NCI-H187 treated with DMSO at 0.1 percent for 48 hours (cell line): Measurements from ENCODE around the gene SOCS3.

Experiments
- DNase-seq: peaks from one replicate; lab custom pipeline; 2025; lab: John Stamatoyannopoulos, UW

SOCS3 gene

DNA sequence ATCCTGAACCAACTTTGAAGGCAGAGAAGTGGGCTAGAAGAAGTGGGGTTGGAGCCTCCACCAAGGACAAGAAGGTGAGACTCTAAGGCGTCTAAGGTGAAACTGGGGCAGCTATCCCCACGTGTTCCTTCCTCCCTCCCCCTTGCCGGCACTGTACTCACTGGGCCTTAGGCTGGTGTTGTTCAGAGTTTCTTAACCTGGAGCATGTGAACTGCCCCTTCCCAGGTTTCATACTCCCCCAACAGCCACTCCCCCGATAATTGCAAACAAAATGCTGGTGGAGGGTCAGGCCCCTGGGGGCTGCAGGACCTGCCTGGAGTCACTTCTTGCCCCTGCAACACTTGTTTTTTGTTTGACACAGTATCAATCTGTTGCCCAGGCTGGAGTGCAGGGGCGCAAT lies 7.3 kb upstream of the SOCS3 start:
- DNase-seq: no peak

GRCh38 chr17:78366109-78366848 lies 6.4 kb upstream of the SOCS3 start:
- DNase-seq: no peak

GRCh38 chr17:78365561-78366108 lies 5.8 kb upstream of the SOCS3 start:
- DNase-seq: no peak

DNA sequence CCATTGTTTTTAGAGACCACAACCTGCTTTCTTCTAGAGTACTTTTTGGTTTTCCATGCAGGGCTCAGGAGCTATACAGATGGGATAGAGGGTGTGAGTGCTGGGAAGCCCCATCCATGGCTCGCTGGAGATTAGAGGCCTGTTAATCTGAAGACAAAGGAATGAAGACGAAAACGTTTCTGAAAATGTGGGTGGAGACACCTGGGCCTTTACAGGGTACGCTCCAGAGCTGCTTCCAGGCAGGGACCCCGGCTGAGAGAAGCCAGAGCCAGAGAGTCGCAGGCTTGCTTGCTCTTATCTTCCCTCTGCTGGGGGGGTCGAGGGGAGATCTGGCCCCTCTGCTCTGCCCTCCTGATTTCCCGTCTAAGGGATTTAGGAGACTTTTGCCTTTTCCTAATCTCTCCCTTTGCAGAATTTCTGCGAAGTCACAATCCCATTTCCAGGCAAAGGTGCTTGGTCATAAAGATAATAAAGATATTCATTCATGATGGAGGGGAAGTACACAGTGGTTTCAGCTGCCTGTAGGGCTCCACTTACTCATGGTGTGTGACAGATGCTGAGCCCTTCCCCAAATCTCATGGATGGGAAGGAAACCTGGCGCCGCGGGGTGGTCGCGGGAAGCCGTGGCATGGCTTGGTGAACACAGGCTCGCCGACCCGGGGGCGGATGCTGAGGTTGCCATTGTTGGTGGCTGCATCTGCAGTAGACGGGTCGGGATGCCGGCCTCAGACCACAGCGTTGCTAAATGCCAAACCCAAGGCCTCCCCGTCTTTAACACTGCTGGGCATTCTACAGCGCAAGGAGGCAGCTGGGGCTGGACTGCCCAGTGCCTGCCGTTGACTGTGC lies 4.8 kb upstream of the SOCS3 start:
- DNase-seq: no peak

DNA sequence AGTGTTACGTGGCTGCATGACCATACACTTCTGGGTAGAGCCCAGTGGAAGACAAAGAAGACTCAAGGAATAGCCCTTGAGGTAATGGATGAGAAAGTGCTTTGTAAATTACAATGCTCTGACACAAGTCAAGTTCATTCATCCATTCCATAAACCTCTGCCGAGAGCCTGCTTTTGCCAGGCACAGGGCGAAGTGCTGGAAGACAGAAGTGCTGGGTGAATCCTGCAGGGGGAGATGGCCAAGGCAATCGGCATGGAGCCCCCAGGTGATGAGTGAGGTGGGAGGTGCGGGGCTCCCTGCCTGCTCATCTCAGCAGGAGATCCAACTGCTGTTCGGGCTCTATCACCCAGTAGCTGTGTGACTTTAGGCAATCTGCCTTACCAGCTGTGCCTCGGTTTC lies 2.8 kb upstream of the SOCS3 start:
- peak; percentile 27 for DNase-seq

DNA sequence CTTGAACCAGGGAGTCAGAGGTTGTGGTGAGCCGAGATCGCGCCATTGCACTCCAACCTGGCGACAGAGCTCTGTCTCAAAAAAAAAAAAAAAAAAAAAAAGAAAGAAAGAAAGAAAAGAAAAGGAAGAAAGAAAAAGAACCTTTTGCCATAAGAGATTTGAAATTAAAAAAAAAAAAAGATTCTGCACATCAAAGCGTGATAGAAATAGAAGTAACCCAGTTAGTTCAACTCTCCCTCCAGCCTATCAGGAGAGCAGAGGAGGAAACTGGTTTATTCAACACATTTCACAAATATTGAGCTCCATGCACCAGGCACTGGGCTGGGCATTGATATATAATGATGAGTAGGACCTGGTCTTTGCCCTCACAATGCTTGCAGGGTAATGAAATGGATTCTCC lies 2.4 kb upstream of the SOCS3 start:
- DNase-seq: no peak

DNA sequence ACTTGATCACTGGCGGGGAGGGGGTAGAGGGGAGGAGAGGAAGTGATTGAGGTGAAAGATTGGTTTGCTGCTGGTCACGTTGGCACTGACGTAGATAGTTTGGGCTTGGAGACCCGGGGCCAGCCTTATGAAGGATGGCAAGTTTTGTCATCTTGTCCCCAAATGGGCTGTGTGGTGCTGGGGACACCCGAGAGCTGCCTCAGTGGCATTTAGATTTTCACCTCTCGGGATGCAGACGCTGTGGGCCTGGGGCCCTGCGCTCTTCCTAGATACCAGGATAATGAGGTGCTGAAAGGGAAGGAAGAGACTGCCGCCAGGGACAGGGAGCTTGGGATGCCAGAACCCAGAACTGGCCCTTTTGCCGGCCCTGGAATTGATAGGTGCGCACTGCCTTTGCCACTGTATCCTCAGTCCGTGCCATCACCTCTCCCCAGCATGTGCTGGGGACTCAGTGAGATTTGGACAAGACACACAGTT lies 1.4 kb upstream of the SOCS3 start:
- no peak for DNase-seq

DNA sequence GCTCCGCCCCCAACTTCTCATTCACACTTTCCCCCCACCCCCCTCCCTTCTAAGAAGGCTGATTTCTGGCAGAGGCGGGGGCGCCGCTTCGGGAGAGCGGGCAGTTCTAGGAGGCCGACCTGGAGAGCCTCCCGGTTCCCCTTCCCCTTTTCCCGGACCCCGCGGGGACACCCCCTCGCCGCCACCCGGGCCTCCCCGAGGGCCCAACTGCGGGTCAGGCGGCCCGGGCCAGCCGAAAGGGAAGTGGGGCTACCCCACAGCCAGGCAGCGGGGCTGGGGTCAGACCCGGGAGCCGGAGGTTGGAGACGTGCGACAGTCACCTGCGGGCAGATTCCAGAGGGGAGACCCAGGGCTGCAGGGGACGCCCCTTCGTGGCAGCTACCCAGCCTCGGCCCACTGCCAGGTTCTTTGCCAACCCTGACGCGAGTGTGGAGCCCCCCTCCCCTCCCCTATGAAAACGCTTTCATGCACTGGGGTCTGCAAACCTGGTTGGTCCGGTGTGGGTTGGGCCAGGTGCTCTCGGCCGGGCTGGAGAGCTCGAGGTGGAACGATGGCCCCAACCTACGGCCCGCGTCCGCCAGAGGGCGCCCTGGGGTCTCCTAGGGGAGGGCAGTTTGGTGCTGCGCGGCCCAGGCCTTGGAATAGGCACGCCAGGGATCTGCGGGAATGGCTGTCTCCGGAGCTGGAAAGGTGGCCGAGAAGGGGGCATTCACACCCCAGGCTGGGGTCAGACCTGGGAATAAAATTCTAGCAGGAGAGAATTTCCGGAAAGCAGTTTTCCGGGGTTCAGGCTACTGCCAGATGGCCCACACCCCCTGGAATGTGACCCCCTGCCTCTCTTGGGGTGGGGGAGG lies 721 bp upstream of the SOCS3 start:
- peak; percentile 14 for DNase-seq

- no peak for DNase-seq
Observed at GRCh38 chr17:78359321-78359996, 418 bp downstream of the SOCS3 start.

DNA sequence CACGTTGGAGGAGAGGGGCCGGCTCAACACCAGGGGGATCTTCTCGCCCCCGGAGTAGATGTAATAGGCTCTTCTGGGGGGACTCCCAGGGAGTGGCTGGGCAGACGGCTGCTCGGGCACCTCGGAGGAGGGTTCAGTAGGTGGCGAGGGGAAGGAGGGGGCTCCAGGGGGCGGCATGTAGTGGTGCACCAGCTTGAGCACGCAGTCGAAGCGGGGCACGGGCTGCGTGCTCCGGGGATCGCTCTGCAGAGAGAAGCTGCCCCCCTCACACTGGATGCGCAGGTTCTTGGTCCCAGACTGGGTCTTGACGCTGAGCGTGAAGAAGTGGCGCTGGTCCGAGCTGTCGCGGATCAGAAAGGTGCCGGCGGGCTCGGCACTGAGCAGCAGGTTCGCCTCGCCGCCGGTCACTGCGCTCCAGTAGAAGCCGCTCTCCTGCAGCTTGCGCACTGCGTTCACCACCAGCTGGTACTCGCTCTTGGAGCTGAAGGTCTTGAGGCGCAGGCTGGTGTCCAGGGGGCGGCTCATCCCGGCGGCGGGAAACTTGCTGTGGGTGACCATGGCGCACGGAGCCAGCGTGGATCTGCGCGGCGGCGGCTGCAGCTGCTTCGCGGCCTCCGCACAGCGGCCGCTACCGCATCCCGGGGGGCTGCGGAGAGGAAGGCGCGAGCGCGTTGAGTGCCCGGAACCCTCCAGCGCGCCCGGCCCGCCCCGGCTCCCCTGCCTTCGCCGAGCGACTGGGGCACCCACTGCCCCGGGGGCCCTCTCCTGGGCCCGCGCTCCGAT lies 1.1 kb downstream of the SOCS3 start:
- no peak for DNase-seq

GRCh38 chr17:78357672-78358537 lies 2.0 kb downstream of the SOCS3 start:
- no peak for DNase-seq

GRCh38 chr17:78357177-78357586 lies 2.7 kb downstream of the SOCS3 start:
- no peak for DNase-seq

DNA sequence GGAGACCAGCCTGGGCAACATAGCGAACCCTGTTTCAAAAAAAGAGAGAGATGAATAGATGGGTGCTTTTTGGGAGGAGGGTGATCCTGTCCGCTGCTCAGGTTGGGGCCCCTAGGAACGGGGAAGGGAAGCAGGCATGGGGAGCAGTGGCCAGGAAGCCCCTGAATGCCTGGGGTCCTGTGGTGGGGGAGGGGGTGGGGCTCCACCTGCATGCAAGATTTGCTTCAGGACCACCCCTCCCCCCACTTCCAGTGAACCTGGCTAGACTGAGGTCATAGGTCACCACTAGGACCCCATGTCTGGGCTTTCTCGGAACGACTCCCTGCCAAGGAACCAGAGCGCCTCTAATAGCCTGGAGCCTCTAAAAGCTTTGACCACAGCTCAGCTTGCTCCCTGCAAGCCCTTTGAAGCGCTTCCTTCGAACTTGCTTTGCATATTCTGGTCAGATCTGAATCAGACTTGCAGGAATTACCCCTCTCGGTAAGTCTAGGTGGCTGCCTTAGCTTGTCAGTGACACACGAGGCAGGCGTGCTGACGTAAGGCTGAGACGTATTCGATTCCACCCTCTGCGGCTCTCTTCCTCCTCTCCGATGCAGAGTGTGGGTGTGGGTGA lies 3.7 kb downstream of the SOCS3 start:
- no peak for DNase-seq

DNA sequence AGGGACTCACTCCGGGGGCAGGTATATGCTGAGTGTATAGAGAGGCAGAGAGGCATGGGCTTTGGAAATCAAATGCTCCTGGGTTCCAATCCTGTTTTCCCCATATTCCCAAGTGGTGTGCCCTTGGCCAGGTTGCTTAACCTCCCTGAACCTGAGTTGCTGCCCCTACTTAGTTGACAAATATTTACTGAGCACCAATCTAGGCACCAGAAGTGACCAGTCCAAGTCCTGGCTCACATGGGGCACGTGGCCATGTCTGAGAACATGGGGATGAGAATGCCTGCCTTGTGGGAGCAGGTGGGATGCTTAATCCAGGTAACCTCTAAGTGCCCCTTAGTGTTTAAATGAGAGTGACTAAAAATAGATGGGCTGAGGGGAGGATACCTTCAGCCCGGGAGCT lies 4.2 kb downstream of the SOCS3 start:
- DNase-seq: no peak

DNA sequence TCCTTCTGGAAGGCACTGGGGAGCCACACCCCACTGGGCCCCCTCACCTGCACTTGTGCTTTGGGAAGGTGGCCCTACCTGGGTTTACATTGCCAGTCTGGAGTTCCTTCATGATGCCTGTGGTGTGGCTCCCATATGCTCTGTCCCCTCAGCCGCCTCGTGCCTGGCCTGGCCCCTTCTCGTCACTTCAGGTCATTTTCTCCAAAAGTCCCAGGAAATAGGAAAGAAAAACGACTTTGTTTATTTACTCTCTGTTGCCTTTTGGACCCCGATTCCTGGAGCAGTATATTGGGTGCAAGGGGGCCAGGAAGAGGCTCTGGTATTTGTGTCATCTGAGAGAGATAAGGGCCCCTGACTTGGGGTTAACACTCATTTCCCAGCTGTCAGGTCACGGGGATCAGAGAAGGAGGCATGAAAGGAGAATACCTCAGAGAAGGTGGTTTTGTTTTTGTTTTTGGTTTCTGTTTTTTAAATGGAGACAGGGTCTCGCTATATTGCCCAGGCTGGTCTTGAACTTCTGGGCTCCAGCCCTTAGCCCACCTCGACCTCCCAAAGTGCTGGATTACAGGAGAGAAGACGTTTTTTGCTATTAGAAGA lies 4.7 kb downstream of the SOCS3 start:
- no peak for DNase-seq

GRCh38 chr17:78353834-78354233 lies 6.0 kb downstream of the SOCS3 start:
- no peak for DNase-seq

DNA sequence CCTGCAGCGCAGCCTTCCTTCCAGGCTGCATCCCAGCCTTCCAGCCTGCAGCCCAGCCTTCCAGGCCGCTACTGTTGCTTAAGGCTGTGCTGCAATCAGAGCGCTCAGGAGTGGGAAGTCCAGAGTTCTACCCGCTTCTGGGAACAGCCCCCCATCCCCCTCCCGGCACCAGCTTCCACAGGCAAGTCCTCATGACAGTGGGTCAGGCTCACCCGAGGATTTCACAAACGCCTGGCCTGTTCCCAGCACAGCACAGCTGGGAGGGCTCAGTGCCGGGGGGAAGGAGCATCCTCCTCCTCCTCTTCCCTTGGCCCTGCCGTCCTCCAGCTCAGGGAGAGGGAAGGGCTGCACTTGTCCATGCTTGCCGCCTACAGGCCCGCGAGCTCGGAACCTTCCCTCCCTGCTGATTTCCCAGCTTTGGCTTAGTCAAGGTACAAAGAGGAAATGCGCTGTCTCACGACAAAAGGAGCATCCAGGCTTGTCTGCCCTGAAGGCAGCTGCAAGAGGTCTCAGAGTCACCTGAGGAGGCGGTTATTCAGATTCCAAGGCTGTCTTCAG lies 8.3 kb downstream of the SOCS3 start:
- DNase-seq: no peak

GRCh38 chr17:78349891-78350642 lies 9.8 kb downstream of the SOCS3 start:
- DNase-seq: no peak
